OCI-M2 (cell line): ENCODE measurements around the gene DFFB.
"Not testable (repeated sequence)": the region's sequence is repeated elsewhere in the genome, so short reads cannot be mapped to it uniquely, and the experiment has no call there.

Experiments used
- DNase-seq: peaks from one replicate; lab custom pipeline; 2025; ENCODE audit not compliant: unreplicated experiment; lab: John Stamatoyannopoulos, UW

The DFFB gene

GRCh38 chr1:3856923-3857790 lies at the start of gene DFFB, which contains the start of gene CEP104:
Gene DFFB (plus strand): TSS chr1:3857476. CDS start chr1:3857604, 128 bp downstream.
Gene CEP104 (minus strand): TSS chr1:3857211. CDS start chr1:3852407, 4,804 bp downstream.
- DNase-seq, result peak; percentile 27

DNA sequence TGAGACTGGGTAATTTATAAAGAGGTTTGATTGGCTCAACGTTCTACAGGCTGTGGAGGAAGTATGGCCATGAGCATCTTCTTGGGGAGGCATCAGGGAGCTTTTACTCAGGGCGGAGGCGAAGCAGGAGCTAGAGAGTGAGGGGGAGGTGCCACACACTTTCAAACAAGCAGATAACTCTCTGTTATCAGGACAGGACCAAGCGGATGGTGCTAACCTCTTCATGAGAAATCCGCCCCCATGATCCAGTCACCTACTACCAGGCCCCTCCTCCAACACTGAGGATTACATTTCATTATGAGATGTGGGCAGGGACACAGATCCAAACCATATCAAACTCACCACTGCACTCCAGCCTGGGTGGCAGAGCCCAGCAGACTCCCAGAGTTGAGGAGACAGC lies 49.5 kb upstream of the DFFB start:
- DNase-seq, result no peak

DNA sequence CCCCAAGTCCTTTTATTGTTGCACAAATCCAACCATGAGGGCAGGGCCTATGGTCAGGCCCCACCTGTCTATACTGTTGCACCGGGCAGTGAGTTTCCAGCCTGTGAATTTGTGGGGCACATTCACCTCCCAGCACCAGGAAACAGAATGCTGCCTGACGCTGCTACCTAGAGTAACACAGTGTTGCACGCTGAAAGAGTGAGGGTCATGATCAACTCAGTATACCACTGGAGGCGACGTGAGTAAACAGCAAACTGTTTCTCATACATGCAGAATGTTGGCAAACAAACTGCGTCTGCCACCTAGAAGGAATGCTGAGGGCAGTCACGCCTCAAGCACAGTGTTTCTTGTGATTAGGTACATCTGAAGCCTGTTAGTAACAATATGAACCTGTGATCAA lies 47.6 kb upstream of the DFFB start:
- DNase-seq, result no peak

GRCh38 chr1:3810149-3810761 lies 47.0 kb upstream of the DFFB start:
- not testable (repeated sequence) for DNase-seq

GRCh38 chr1:3811595-3811911 lies 45.7 kb upstream of the DFFB start:
- no peak for DNase-seq

DNA sequence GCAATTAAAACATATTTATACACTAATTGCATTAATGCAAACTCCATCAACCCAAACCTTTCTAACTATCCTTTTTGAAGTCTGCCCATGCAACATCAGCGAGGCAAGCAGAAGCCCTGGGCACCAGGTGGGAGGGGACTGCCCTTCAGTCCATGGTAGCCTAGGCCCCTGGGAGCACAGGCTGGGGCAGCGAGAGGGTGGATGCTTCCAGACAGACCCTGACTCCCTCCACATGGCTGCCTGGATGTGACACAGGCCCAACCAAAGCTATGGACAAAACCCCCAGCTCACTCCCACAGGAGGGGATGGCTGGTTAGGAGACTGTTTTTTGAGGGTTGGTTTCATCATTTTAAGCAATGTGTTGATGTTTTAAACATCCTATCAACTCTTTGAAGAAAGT lies 43.2 kb upstream of the DFFB start:
- DNase-seq, result no peak

DNA sequence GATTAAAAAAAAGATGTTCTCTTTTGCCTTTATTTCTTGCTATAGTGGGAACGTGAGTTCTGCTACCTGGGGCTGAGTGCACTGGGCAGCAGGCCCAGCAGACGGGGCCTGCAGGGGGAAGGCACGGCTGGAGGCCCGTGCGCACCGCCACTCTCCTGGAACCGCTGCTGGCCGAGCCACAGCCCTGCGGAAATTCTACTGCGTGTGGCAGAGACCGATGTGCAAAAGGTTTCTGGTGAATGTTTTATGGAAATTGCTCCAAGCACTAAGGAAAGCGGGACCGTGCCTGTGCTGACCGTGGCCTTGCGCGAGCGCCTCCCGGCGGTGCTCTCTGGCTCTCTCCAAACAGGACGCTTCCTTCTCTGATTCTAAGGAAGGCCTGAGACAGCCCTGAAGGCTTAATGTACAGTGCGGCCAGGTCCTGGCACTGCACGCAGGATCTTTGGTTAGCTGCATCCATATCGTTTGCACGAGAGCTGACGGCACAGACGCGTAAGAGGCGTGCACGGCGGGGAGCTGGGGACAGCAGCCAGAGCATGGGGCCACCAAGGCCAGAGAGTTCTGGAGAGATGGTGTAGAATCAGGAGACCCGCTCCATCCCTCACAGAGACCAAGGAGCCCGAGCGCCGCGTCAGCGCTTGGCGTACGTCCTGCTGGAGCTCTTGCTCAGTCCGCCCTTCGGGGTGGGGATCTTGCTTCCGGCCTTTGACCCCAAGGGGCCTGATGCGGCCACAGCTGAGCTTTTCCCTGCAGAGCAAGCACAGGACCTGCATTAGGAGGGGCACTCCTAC lies 42.3 kb upstream of the DFFB start:
- DNase-seq, result no peak

DNA sequence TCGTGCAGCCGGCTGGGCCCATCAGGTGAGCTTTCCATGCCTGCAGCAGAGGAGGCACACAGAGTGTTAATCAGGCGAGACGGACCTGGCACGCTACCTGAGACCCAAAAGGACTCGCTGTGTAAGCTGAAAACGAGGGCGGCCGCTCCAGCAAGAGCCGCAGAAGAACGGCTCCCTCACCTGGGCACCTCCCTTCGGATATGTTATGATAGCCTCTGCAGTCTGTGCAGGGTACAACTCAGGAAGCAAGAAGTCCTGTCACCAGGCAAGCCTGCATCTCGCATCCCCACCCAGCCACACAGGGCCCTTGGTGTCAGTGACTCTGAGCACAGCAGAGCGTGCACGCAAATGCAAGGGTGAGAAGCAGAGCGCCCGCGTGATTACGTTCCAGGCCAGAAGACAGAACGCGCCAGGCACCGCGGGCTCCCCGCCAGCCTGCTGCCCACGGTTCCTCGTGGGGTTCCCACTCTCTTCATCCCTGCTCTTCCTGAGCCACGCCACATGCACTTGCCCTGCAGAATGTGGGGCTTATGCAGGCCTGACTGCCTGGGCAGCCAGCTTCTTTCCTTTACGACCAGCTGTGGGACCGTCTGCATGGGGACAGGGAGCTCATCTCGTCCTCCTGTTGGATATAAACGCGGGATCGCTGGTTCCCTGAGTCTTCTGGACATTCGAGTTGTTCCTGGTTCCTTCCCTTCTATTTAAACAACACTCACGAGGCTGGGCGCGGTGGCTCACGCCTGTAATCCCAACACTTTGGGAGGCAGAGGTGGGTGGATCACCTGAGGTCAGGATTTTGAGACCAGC lies 40.7 kb upstream of the DFFB start:
- no peak for DNase-seq

DNA sequence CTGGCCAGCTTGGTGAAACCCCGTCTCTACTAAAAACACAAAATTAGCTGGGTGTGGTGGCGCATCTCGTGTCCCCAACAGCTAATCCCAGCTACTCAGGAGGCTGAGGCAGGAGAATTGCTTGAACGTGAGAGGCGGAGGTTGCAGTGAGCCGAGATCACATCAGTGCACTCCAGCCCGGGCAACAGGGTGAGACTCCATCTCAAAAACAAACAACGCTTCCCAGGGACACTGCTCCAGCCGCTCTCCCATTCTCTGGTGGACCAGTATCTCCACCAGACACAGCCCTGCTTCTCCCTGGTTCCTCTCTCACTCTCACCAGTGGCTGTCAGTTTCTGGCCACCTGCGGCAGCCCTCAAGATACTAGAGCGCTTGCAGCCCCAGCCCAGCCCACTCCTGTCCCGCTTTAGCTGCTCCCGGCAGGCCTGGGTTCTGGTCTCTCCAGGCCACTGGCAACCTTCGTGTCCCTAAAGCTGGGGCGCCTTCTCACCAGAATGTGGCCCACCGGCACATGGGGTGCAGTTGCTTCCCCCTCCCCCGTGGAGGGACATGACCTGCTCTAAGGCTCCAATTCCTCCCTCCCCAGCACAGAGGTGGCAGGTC lies 40.0 kb upstream of the DFFB start:
- no peak for DNase-seq

DNA sequence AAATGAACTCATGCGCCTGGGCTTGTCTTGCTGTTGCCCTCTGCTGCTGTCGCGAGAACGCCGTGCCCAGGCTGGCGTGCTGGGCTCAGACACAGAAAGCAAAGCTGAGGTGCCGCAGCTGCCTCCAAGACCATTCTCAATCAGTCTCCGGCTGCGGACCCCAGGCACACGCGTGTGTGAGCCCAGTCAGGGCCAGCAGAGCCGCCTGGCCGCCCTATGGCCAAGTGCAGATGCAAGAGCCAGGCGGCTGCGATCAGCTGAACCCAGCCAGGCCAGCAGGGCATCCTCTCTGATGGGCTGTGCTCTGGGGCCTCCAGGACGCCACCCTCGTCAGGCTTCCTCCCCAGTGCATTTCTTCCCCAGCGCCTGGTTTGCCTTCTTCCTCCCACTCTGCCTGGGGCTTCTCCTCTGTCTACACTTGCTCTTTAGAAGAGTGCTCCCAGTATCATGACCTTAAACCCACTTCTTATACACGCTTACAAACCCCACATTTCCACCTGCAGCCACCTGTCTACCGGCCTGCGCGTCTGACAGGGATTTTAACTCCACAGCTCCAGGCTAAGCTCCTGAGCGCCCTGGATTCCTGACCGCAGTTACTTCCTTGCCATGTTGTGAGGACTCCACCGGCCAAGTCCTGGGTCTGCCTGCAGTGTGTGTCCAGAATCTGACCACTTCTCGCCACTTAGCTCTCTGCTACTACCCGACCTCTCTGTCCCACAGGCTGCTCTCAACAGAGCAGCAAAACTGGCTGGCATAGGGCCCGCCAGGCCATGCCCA lies 39.3 kb upstream of the DFFB start:
- DNase-seq, result no peak

- no peak for DNase-seq
These were observed 37.5 kb upstream of the DFFB start for GRCh38 chr1:3819771-3820200.

DNA sequence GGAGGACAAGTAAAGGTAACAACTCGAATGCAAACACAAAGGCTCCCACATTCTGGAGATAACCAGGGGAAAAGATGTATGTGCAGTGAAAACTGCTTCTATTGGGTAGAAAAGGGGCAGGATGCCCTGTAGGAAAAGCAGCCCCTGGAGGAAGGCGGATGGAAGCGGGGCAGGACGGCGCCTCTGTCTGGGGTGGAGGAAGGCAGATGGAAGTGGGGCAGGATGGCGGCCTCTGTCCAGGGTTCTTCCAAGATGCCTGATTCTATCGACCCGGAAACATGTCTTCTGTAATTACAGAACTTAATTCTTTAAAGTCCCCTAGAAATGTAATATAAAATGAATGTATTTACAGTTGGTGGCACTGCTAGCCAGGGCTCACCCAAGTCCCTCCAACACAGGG lies 37.0 kb upstream of the DFFB start:
- DNase-seq, result no peak

GRCh38 chr1:3821004-3821403 lies 36.3 kb upstream of the DFFB start:
- DNase-seq, result no peak

- DNase-seq, result no peak
These were observed 35.8 kb upstream of the DFFB start for GRCh38 chr1:3821447-3821846.

- DNase-seq, result no peak
These were observed 35.4 kb upstream of the DFFB start for GRCh38 chr1:3821908-3822307.

DNA sequence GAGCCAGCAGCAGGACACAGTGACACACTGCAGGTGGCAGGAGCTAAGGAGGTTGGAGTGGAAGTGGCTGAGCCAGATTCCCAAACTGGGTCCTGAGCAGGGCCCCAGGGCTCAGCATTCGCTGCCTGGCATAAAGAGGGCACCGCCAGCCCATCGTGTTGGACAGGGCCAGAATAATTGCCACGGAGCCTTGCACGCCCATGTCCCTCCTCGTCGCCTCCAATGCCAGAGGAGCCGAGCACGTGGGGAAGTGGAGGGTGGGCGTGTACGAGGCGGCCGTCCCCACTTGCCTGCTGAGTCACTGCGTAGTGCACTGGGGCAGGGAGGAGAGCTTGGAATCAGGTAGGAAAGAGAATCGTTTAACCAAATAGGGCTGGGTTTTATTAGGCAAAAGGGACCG lies 34.9 kb upstream of the DFFB start:
- DNase-seq, result no peak

- DNase-seq, result no peak
These were observed 32.6 kb upstream of the DFFB start for GRCh38 chr1:3824650-3825049.

GRCh38 chr1:3825356-3825755 lies 31.9 kb upstream of the DFFB start:
- no peak for DNase-seq

- no peak for DNase-seq
These were observed 29.4 kb upstream of the DFFB start for GRCh38 chr1:3827813-3828307.

DNA sequence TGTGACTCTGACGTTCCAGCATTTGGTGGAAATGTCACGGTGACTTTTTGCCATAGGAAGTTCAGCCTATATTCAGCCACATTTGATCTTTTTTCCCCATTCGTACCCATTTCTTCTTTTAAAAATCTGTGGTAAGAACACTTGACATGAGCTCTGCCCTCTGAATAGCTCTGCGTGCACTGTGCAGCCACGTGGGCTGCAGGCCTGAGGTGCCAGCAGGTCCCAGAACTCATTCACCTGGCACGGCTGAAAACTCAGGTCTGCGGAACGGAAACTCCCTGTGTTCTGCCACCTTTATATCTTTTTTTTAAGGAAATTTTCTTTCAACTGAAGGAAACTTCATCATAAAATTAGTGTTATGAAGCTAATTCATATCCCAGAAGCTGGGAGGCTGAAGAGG lies 28.9 kb upstream of the DFFB start:
- no peak for DNase-seq
